HAP-1 (cell line): ENCODE measurements around the gene RBM38.

Source experiments
- DNase-seq, 2 experiments: peaks; one replicate each; pipeline ENCODE4 v3.0.0-alpha.2; 2016 to 2020; ENCODE audit warnings: low spot score in 2 of 2
- H3K27me3 ChIP-seq: fragments of 250-450 bp; sonication (Bioruptor Pico); 2 replicates; pipeline ENCODE4 v1.5.1; 2020; ENCODE audit warnings: low read depth, mild to moderate bottlenecking, moderate library complexity
- H3K36me3 ChIP-seq: fragments of 250-450 bp; sonication (Bioruptor Pico); replicated peaks from 2 replicates; pipeline ENCODE4 v1.5.1; 2020; ENCODE audit warnings: mild to moderate bottlenecking
- H3K4me1 ChIP-seq: fragments of 250-450 bp; sonication (Bioruptor Pico); 2 replicates; pipeline ENCODE4 v1.5.1; 2020; ENCODE audit warnings: mild to moderate bottlenecking
- H3K4me3 ChIP-seq: fragments of 250-450 bp; sonication (Bioruptor Pico); 2 replicates; pipeline ENCODE4 v1.5.1; 2020; ENCODE audit warnings: mild to moderate bottlenecking, moderate library complexity
- H3K9me3 ChIP-seq: fragments of 250-450 bp; sonication (Bioruptor Pico); 2 replicates; pipeline ENCODE4 v1.5.1; 2020; ENCODE audit warnings: mild to moderate bottlenecking, moderate library complexity
- in situ Hi-C: fragments of 300-500 bp; cut with MboI; formaldehyde crosslinking; loops from 3 replicates; pipeline ENCODE4 v1.14.3; 2020; ENCODE audit warnings: low sequenced_read_pairs, inconsistent platforms, mixed read lengths

RBM38 gene

GRCh38 chr20:57389695-57390603 lies 1.2 kb upstream of the RBM38 start:
- in situ Hi-C loops, result loop anchor here (5.0 to 25.0 kb wide), 4 partner anchors 107 to 1003 kb away; partner anchors contain the start of genes AURKA and CSTF1
- Histone ChIP-seq H3K4me3 (peak overlapping the region; percentile 15), H3K27me3 (no peaks in the 10 kb centered on the region), H3K9me3 (no peaks in the 10 kb centered on the region), H3K4me1 (peaks cover 18% of the 10 kb centered on the region), H3K36me3 (peaks cover 16% of the 10 kb centered on the region)
- peak in 1 of 2 experiments; percentile 34 for DNase-seq

DNA sequence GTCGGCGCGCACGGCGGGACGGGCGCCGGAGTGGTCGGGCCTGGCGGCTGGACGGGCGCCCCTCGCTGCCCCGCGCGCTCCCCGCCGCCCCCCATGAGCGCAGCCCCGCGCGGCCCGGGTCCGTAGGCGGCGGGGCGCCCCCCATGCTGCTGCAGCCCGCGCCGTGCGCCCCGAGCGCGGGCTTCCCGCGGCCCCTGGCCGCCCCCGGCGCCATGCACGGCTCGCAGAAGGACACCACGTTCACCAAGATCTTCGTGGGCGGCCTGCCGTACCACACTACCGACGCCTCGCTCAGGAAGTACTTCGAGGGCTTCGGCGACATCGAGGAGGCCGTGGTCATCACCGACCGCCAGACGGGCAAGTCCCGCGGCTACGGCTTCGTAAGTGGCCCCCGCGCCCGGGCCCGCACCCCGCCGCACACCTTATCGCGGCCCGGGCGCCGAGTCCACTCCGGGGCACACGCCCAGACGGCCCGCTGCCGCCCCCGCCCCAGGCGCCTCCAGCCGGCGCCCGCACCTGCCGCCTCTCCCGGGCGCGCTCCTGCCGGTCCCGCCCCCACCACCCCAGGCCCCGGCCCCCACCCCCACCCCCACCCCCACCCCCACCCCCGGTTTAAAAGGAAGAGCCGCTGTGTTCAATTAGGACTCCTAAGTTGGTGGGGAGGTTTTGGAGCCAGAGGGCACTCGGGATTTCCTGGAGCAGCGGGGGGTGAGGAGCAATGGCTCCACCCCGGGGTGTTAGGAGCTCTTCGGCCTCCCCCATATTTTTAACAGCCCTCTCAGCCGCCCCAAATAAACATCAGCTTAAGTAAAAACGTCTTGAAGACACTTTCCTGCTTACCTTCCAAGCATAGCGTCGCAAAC lies 474 bp downstream of the RBM38 start:
- peak in 1 of 2 experiments; percentile 31 for DNase-seq
- H3K4me1 ChIP-seq, result peaks cover 18% of the 10 kb centered on the region
- in situ Hi-C loops, result loop anchor here (25.0 kb wide), 2 partner anchors 821 to 1004 kb away; partner anchors contain the start of genes AURKA and CSTF1
- peaks cover 30% of the 10 kb centered on the region for H3K36me3 ChIP-seq
- no peaks in the 10 kb centered on the region for H3K27me3 ChIP-seq
- no peaks in the 10 kb centered on the region for H3K9me3 ChIP-seq
- H3K4me3 ChIP-seq, result peak overlapping the region; percentile 53

DNA sequence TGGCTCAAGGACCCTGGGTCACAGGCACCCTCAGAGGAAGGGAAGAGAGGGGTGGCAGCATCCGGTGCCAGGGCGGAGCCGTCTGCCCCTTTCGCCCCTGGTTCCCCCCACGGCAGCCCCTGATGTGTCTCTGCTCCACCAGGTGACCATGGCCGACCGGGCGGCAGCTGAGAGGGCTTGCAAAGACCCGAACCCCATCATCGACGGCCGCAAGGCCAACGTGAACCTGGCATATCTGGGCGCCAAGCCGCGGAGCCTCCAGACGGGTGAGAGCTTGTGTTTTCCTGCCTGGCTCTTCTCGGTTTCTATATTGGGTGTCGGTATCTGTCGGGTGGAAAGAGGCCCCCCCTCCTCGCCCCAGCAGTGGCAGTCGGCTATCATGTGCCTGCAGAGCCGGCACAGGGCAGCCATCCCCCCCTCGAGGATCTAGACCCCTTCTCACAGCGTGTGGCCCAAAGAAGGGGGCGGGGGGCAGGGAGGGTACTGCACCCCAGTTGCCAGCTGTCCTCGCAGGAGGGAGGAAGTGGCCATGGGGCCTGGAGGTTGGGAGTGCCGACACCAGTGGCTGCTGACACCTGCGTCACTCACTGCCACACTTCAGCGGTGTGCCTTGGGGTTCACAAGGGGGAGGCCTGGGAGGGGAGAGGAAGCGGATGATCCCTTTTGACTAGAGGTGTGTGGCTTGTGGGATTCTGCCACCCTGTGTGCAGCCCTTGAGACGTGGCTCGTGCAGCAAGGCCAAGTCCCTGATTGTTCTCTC lies 1.5 kb downstream of the RBM38 start:
- in situ Hi-C loops, result loop anchor here (25.0 kb wide), 2 partner anchors 820 to 1005 kb away; partner anchors contain the start of genes AURKA and CSTF1
- DNase-seq, result peak in 1 of 2 experiments; percentile 28
- Histone ChIP-seq H3K27me3 (no peaks in the 10 kb centered on the region), H3K9me3 (no peaks in the 10 kb centered on the region), H3K4me3 (peak overlapping the region; percentile 53), H3K4me1 (peaks cover 18% of the 10 kb centered on the region), H3K36me3 (peaks cover 38% of the 10 kb centered on the region)

GRCh38 chr20:57393321-57394120 lies 2.3 kb downstream of the RBM38 start:
- Histone ChIP-seq H3K4me1 (peaks cover 18% of the 10 kb centered on the region), H3K36me3 (peaks cover 41% of the 10 kb centered on the region), H3K4me3 (peak overlapping the region; percentile 53), H3K27me3 (no peaks in the 10 kb centered on the region), H3K9me3 (no peaks in the 10 kb centered on the region)
- no peak for DNase-seq
- in situ Hi-C loops, result loop anchor here (25.0 kb wide), 2 partner anchors 819 to 1006 kb away; partner anchors contain the start of genes AURKA and CSTF1

DNA sequence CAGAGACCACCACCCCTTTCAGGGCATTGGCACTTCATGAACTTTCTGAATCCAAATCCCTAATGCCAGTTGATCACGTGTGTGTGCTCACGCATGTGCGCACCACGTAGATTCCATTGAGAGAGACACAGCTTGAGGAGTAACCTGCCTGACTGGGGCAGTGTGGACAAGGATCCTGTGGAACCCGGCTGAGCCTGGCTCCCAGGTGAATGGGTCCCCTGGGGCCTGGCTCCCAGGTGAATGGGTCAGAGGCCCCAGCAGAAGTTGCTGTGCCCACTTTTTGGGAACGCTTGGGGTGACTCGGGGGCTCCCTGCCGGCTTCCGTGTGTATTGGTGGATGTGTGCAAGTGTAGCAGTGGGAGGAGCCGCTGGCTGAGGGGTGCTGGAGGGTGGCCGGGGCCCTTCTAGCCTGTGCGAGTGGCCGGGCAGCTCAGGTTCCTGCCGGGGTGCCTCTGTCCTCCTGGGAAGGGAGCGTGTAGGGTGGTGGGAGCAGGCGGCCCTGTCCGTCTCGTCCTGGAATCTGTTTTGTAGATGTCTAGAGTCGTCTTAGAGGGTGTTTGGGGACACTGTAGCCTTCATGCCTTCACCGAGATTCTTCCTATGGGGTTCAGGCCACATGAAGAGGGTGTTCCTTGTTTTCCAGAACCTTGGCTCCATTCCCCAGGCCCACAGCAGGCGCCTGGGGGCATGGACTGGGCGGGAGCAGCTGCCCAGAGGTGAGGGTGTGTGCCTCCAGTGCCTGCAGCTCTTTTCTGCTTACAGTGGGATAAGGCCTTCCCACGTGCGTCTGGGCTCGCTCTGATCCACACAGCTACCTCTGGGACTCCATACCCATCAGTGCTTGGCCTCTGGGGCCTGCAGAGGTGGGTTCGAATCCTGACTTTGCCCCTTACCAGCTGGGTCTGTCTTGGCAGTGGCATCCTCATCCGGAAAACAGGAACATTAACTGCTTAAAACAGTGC lies 3.2 kb downstream of the RBM38 start:
- Histone ChIP-seq H3K4me3 (no peak overlapping the region), H3K9me3 (no peaks in the 10 kb centered on the region), H3K27me3 (no peaks in the 10 kb centered on the region), H3K36me3 (peaks cover 44% of the 10 kb centered on the region), H3K4me1 (peaks cover 16% of the 10 kb centered on the region)
- in situ Hi-C loops, result loop anchor here (25.0 kb wide), 2 partner anchors 818 to 1007 kb away; partner anchors contain the start of genes AURKA and CSTF1
- no peak for DNase-seq

DNA sequence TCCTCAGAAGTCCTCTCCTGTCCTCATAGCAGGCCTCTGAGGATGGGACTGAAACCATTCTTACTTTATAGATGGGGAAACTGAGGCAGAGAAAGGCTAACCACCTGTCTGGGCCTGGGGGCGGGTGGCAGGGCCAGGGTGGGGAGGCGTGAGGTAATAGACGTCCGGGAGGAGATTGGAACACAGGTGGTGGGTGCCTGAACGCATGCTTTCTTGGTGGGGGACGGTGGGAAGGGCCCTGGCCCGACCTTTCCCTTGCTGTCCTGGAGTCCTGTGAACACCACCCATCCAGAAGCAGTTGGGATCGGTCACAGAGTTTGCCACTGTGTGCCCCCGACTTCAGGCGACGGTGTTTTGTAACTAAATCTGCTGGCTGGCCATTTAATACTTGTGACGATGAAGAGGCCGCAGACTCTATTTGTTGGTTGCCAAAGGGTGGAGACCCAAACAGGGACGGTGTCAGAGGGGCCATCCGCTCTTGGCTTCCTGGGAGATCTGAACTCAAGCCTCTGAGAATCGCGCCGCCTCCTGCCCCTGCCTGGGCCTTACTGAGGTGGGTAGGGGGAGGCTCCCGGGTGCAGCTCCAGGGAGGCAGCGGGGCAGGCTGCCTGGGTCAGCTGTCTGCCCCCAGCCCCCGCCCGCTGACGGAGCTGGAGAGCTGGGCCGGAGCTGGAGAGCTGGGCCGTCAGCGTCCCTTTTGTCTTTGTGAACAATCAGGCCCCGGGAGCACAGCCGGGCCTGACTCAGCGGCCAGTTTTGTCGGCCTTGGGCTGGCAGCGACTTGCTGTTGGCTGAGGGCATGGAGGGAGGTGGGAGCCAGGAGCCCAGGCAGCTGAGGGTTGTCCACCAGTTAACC lies 4.1 kb downstream of the RBM38 start:
- peaks cover 7% of the 10 kb centered on the region for H3K4me1 ChIP-seq
- H3K27me3 ChIP-seq, result no peaks in the 10 kb centered on the region
- H3K9me3 ChIP-seq, result no peaks in the 10 kb centered on the region
- DNase-seq, result peak in 1 of 2 experiments; percentile 28
- peaks cover 44% of the 10 kb centered on the region for H3K36me3 ChIP-seq
- H3K4me3 ChIP-seq, result no peak overlapping the region
- in situ Hi-C loops, result loop anchor here (25.0 kb wide), 2 partner anchors 817 to 1008 kb away; partner anchors contain the start of genes AURKA and CSTF1

- H3K27me3 ChIP-seq, result no peaks in the 10 kb centered on the region
- DNase-seq, result no peak
- in situ Hi-C loops, result loop anchor here (25.0 kb wide), 2 partner anchors 816 to 1009 kb away; partner anchors contain the start of genes AURKA and CSTF1
- peaks cover 44% of the 10 kb centered on the region for H3K36me3 ChIP-seq
- H3K4me1 ChIP-seq, result no peaks in the 10 kb centered on the region
- H3K9me3 ChIP-seq, result no peaks in the 10 kb centered on the region
- H3K4me3 ChIP-seq, result no peak overlapping the region
Measured at GRCh38 chr20:57396212-57396983, 5.2 kb downstream of the RBM38 start.

DNA sequence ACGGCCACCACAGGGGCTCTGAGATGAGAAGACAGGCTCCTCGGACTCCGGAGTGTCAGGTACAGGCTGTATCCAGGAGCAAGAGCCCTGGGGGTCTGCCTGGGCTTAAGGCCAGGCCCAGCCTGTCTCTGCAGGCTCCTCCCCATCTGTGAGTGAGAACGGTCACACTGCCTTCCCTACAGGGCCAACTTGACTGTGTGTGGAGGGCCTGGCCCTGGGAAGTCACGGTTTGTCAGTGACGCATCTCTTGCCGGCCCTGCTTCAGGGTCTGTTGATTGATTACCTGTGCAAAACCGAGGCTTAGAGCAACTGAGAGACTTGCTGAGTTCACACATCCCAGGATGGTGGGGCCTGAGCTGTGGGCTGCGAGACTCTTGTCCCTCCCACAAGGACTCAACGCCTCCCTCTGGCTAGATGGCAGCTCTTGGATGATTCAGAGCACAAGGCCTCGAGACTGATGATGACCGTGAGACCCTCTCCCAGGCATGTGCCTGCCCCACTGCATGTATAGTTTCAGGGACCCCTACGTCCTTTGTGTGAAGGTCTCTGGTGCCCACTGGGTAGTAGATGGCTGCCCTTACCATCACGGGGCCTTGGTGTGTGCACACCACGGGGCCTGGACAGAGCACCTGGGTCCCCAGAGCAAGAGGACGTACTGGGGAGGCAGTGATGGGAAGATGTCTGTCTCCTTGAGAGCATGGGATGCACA lies 5.9 kb downstream of the RBM38 start:
- Histone ChIP-seq H3K9me3 (no peaks in the 10 kb centered on the region), H3K36me3 (peaks cover 44% of the 10 kb centered on the region), H3K27me3 (no peaks in the 10 kb centered on the region), H3K4me1 (no peaks in the 10 kb centered on the region), H3K4me3 (no peak overlapping the region)
- in situ Hi-C loops, result loop anchor here (25.0 kb wide), 2 partner anchors 815 to 1010 kb away; partner anchors contain the start of genes AURKA and CSTF1
- DNase-seq, result no peak

GRCh38 chr20:57397693-57398108 lies 6.5 kb downstream of the RBM38 start:
- in situ Hi-C loops, result loop anchor here (25.0 kb wide), 2 partner anchors 815 to 1010 kb away; partner anchors contain the start of genes AURKA and CSTF1
- peaks cover 44% of the 10 kb centered on the region for H3K36me3 ChIP-seq
- no peaks in the 10 kb centered on the region for H3K4me1 ChIP-seq
- H3K4me3 ChIP-seq, result no peak overlapping the region
- H3K9me3 ChIP-seq, result no peaks in the 10 kb centered on the region
- no peak for DNase-seq
- no peaks in the 10 kb centered on the region for H3K27me3 ChIP-seq
